ENCODE results near the gene BIRC7. TPM values are rescaled to one million over a fixed set of nuclear protein-coding genes. Genes with fewer than 3 reads are reported as not detected.
"Not testable (repeated sequence)": the region's sequence is repeated elsewhere in the genome, so short reads cannot be mapped to it uniquely, and the experiment has no call there.

Gene BIRC7
- total RNA-seq, 2 donors from 2014 or later, result 0.94 TPM; not detected in 1

- DNase-seq (no peak), ATAC-seq (no peak)
- intact Hi-C loops (cut with DNase I), result no loop called here
These were observed 4.3 kb downstream of the BIRC7 start for GRCh38 chr20:63240004-63240403.

- no peak for ATAC-seq
- intact Hi-C loops (cut with DNase I), result no loop called here
These were observed 5.6 kb downstream of the BIRC7 start for GRCh38 chr20:63241272-63241671.

GRCh38 chr20:63242736-63243135 is 7.0 kb downstream of the BIRC7 start:
- intact Hi-C loops (cut with DNase I), result no loop called here
- ATAC-seq (no peak), DNase-seq (no peak)

More at GRCh38 chr20:63241272-63241671, 5.6 kb downstream of the BIRC7 start:
- DNase-seq, result no peak

- ATAC-seq, result no peak
- intact Hi-C loops (cut with DNase I), result no loop called here
- no peak for DNase-seq
These were observed 8.0 kb downstream of the BIRC7 start for GRCh38 chr20:63243604-63244247.

GRCh38 chr20:63244468-63244867 is 8.8 kb downstream of the BIRC7 start:
- intact Hi-C loops (cut with DNase I), result no loop called here
- ATAC-seq (no peak), DNase-seq (no peak)

- ATAC-seq (no peak), DNase-seq (no peak)
- intact Hi-C loops (cut with DNase I), result no loop called here
These were observed 11.0 kb downstream of the BIRC7 start for GRCh38 chr20:63246490-63247288.

GRCh38 chr20:63247671-63248228 is 12.0 kb downstream of the BIRC7 start:
- ATAC-seq (no peak), DNase-seq (no peak)
- intact Hi-C loops (cut with DNase I), result no loop called here

GRCh38 chr20:63248835-63249591 is 13.3 kb downstream of the BIRC7 start:
- ATAC-seq (no peak), DNase-seq (no peak)
- intact Hi-C loops (cut with DNase I), result no loop called here

- ATAC-seq (no peak), DNase-seq (no peak)
- intact Hi-C loops (cut with DNase I), result no loop called here
These were observed 14.2 kb downstream of the BIRC7 start for GRCh38 chr20:63249891-63250290.

GRCh38 chr20:63251350-63251749 is 15.6 kb downstream of the BIRC7 start:
- ATAC-seq; intact Hi-C loops (cut with DNase I); DNase-seq: not testable (repeated sequence)

- no peak for ATAC-seq
- intact Hi-C loops (cut with DNase I), result no loop called here
- DNase-seq, result no peak
These were observed 16.6 kb downstream of the BIRC7 start for GRCh38 chr20:63252284-63252711.

- intact Hi-C loops (cut with DNase I), result no loop called here
These were observed 17.3 kb downstream of the BIRC7 start for GRCh38 chr20:63253065-63253437.

GRCh38 chr20:63253438-63254231 is 17.9 kb downstream of the BIRC7 start:
- ATAC-seq (peak in 1 of 2 donors; percentile 8), DNase-seq (no peak)
- intact Hi-C loops (cut with DNase I), result no loop called here

More at GRCh38 chr20:63253065-63253437, 17.3 kb downstream of the BIRC7 start:
- no peak for ATAC-seq
- DNase-seq, result no peak

GRCh38 chr20:63254232-63254605 is 18.5 kb downstream of the BIRC7 start, which contains the start of gene NKAIN4:
Gene NKAIN4 (minus strand): TSS chr20:63254463. CDS start chr20:63254450, 13 bp downstream.
- DNase-seq (no peak), ATAC-seq (no peak)
- intact Hi-C loops (cut with DNase I), result no loop called here

GRCh38 chr20:63254606-63255384 is 19.1 kb downstream of the BIRC7 start:
- no peak for ATAC-seq
- intact Hi-C loops (cut with DNase I), result no loop called here
- no peak for DNase-seq

- intact Hi-C loops (cut with DNase I), result no loop called here
- no peak for ATAC-seq
These were observed 20.4 kb downstream of the BIRC7 start for GRCh38 chr20:63255931-63256704.

GRCh38 chr20:63256954-63257353 is 21.2 kb downstream of the BIRC7 start:
- no peak for ATAC-seq
- intact Hi-C loops (cut with DNase I), result no loop called here
- DNase-seq, result no peak

More at GRCh38 chr20:63255931-63256704, 20.4 kb downstream of the BIRC7 start:
- DNase-seq, result no peak

Data from left cardiac atrium (tissue), 4 donors.